Fibroblast of the aortic adventitia (primary cell): Measurements from ENCODE around the gene KLF2. TPM values are rescaled to one million over a fixed set of nuclear protein-coding genes. Genes with fewer than 3 reads are reported as not detected.
"Not testable (repeated sequence)": the region's sequence is repeated elsewhere in the genome, so short reads cannot be mapped to it uniquely, and the experiment has no call there.

Source experiments
- DNase-seq: peaks from one replicate; pipeline ENCODE4 v3.0.0-alpha.2; 2010; ENCODE audit warnings: low read depth
- H3K4me3 ChIP-seq: 2 replicates; pipeline ENCODE4 v1.5.1; 2011; ENCODE audit warnings: low read depth, mild to moderate bottlenecking, control low read depth, low read length, moderate library complexity
- total RNA-seq: library from RNA; depleted of rRNA; stranded (reverse); fragments of >200 nt; gene quantifications from 2 replicates; pipeline ENCODE4 v1.2.3, GENCODE V29; 2012; ENCODE audit warnings: low replicate concordance
- TF ChIP-seq, protein P1 (sequence below): IDR thresholded peaks from 2 replicates; pipeline ENCODE4 v1.5.1; 2011; ENCODE audit warnings: mild to moderate bottlenecking, low read length, control low read depth, inconsistent platforms; ENCODE audit not compliant: insufficient read depth

The KLF2 gene
- 2.2 and 5.7 TPM in 2 replicates for total RNA-seq

DNA sequence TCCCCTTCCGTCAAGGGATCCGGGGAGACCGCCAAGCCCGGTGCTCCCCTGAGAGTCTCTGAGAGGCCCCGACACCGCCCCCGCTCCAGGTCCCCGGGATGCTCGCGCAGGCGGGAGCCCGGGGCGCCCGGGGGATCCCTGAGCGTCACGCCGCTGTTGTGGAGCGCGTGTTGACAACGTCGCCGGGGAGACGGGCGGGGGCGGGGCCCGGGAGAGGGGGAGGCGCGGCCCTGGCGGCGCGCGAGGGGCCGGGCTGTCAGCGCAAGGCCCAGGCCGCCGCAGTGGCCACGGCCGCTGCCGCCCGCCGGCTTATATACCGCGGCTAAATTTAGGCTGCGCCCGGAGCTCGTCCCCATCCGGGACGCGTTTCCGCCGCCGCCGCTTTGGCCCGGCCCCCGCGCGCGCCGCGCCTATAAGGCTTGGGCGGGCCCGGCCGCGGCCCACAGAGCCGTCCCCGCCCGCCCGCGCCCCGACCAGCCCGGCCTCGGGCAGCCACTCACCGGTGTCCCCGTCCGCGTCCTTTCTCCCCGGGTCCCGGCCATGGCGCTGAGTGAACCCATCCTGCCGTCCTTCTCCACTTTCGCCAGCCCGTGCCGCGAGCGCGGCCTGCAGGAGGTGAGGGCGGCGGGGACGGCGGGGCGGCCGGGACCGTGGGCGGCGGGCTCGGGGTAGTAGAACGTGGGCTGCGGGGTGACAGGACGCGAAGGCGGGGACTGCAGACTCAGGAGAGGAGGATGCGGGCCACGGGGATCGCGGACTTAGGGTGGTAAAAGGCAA, at the start of gene KLF2:
TSS of gene KLF2 (plus strand) at position 443 of the 777 bp plus-strand sequence. CDS start at position 541, 98 bp downstream.
- DNase-seq: peak; percentile 93
- TF ChIP-seq, protein P1, sequence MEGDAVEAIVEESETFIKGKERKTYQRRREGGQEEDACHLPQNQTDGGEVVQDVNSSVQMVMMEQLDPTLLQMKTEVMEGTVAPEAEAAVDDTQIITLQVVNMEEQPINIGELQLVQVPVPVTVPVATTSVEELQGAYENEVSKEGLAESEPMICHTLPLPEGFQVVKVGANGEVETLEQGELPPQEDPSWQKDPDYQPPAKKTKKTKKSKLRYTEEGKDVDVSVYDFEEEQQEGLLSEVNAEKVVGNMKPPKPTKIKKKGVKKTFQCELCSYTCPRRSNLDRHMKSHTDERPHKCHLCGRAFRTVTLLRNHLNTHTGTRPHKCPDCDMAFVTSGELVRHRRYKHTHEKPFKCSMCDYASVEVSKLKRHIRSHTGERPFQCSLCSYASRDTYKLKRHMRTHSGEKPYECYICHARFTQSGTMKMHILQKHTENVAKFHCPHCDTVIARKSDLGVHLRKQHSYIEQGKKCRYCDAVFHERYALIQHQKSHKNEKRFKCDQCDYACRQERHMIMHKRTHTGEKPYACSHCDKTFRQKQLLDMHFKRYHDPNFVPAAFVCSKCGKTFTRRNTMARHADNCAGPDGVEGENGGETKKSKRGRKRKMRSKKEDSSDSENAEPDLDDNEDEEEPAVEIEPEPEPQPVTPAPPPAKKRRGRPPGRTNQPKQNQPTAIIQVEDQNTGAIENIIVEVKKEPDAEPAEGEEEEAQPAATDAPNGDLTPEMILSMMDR: no peak
- peak within 1 kb of the TSS; percentile 87 for H3K4me3 ChIP-seq

DNA sequence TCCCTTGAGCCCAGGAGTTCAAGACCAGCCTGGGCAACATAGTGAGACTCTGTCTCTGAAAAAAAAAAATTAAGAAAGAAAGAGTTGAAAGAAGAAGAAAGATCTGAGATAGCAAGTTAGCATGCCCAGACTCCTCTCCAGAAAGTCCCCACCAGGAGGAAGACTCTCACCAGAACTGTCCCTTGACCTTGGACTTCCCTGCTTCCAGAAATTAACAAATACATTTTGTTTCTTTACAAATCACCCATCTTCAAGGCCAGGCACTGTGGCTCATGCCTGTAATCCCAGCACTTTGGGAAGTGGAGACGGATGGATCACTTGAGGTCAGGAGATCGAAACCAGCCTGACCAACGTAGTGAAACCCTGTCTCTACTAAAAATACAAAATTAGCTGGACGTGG, 44.3 kb upstream of the KLF2 start:
- no peak for DNase-seq
- TF ChIP-seq, protein P1: no peak
- H3K4me3 ChIP-seq: no peak overlapping the region

DNA sequence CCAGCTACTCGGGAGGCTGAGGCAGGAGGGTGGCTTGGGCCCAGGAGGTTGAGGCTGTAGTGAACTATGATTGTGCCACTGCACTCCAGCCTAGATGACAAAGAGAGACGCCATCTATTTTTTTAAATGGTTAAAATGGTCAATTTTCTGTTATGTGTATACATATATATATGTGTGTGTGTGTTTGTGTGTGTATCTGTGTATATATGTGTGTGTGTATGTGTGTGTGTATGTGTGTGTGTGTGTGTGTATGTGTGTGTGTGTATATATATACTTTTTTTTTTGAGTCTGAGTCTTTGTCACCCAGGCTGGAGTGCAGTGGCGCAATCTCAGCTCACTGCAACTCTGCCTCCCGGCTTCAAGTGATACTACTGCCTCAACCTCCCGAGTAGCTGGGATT, 42.9 kb upstream of the KLF2 start:
- H3K4me3 ChIP-seq: no peak overlapping the region
- TF ChIP-seq, protein P1: no peak
- DNase-seq: no peak

DNA sequence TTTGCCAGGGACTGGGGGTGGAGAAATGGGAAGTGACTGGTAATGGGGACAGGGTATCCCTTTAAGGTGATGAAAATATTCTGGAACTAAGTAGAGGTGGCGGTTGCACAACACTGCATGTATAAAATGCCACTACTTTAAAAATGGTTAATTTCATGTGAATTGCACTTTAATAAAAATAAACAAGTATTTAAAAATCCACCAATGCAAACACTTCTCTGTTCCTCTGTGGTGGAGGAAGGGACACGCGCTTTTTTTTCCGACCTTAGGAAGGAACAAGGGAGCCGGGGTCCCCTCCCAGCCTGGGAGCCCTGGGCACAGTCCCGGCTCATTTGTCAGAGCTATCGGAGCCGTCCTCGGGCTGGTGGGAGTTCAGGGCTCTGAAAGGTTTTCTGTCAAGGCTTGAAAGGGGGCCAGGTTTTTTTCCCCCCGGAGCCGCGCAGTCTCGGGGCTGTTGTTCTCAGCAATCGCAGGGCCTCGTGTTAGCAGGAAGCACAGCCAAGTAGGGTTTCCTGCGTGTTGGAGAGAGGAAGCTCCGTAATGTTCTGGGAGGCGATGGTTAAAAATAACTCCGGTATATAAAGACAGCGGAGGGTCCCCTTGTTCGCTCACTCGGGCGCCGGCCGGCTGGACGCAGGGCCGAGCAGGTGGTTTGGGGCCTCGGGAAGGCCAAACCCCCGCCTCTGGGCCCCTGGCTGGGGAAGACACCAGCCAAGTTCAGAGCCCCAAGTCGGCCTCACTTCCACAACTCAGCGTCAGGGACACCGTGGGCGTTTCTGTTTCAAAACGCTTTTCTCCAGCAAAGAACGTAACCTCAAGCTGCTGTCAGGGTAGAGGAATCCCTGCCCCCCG, 41.2 kb upstream of the KLF2 start:
- H3K4me3 ChIP-seq: peak overlapping the region; percentile 17
- peak; percentile 78 for DNase-seq
- TF ChIP-seq, protein P1: no peak

DNA sequence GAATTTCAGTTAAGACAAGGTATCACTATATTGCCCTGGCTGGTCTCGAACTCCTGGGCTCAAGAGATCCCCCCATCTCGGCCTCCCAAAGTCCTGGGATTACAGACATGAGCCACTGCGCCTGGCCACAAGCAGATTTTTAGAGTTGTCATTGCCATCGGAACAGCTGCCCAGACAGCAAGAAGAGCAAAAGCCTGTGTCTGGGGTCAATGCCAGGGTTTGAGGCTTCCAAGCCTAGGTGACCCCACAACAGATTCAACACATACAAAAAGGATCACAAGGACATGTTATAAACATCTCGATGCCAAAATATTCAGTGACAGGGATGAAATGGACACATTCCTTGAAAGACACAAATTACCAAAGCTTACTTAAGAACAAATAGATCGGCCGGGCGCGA, 40.1 kb upstream of the KLF2 start:
- no peak for DNase-seq
- TF ChIP-seq, protein P1: no peak
- H3K4me3 ChIP-seq: no peak overlapping the region

DNA sequence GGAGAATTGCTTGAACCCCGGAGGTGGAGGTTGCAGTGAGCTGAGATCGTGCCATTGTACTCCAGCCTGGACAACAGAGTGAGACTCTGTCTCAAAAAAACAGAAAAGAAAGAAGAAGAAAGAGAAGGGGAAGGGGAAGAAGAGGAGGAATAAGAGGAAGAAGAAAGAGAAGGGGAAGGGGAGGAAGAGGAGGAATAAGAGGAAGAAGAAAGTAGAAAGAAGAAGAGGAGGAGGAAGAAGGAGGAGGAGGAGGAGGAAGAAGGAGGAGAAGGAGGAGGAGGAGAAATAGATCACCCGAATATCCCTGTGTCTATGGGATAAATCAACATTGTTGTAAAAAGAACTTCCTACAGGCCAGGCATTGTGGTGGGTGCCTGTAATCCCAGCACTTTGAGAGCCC, 39.5 kb upstream of the KLF2 start:
- not testable (repeated sequence) for H3K4me3 ChIP-seq, DNase-seq
